GM12873 (cell line): ENCODE measurements around the gene YIF1A.

Source experiments
- TF ChIP-seq, protein P1 (sequence below): IDR thresholded peaks from 2 replicates; pipeline ENCODE4 v1.5.1; 2012; ENCODE audit warnings: low read depth, mild to moderate bottlenecking, moderate library complexity, low read length, control low read depth; ENCODE audit not compliant: insufficient read depth; ENCODE audit errors: missing control alignments

Gene YIF1A

DNA sequence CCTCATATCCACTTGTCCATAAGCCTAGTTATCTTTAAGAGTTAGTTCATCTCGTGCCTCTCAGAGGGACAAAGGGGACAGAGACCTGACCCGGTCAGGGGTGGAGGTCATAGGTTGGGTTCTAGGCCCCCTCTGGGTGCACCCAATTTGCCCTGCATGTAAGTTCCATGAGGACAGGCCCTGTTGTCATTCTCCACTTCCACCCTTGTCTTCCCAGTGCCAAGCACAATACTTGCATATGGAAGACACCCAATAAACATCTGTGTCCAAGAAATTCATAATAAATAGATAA, 1.3 kb upstream of the YIF1A start:
- TF ChIP-seq, protein P1, sequence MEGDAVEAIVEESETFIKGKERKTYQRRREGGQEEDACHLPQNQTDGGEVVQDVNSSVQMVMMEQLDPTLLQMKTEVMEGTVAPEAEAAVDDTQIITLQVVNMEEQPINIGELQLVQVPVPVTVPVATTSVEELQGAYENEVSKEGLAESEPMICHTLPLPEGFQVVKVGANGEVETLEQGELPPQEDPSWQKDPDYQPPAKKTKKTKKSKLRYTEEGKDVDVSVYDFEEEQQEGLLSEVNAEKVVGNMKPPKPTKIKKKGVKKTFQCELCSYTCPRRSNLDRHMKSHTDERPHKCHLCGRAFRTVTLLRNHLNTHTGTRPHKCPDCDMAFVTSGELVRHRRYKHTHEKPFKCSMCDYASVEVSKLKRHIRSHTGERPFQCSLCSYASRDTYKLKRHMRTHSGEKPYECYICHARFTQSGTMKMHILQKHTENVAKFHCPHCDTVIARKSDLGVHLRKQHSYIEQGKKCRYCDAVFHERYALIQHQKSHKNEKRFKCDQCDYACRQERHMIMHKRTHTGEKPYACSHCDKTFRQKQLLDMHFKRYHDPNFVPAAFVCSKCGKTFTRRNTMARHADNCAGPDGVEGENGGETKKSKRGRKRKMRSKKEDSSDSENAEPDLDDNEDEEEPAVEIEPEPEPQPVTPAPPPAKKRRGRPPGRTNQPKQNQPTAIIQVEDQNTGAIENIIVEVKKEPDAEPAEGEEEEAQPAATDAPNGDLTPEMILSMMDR: no peak

DNA sequence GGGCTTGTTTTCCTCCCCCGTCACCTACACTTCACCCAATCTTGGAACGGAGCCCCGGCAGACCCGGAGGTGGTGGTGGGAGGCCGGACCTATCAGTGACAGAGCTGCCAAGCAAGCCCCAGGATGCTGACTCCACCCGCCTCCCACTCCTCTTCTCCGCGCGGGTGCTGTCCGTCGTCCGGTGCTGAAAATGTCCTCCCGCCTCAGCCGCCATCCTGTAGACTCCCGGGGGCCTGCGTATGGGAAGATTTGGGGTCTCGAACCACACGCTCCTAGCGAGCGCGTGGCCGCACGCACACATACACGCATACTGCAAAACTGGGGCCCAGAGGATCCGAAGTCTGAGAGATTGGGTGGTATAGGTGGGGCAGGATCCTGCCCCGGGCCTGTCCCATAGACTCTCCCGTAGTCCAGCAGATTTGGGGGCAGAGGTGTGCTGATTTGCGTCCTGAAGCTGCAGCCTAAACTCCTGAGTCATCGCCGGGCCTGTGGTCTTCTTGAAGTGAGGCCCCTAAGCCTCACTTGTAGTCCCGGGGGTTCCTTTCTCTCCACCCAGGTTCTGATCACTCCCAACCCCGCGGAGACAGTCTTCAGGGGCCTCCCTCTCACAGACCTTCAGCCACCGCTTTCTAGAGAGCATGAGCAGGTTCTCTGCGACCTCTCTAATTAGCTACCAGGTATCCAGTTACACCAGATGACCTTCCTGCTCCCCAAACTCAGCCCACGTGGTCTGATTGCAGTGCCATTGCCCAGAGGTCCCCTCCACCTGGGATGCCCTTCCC, 796 bp upstream of the YIF1A start:
- TF ChIP-seq, protein P1: no peak

DNA sequence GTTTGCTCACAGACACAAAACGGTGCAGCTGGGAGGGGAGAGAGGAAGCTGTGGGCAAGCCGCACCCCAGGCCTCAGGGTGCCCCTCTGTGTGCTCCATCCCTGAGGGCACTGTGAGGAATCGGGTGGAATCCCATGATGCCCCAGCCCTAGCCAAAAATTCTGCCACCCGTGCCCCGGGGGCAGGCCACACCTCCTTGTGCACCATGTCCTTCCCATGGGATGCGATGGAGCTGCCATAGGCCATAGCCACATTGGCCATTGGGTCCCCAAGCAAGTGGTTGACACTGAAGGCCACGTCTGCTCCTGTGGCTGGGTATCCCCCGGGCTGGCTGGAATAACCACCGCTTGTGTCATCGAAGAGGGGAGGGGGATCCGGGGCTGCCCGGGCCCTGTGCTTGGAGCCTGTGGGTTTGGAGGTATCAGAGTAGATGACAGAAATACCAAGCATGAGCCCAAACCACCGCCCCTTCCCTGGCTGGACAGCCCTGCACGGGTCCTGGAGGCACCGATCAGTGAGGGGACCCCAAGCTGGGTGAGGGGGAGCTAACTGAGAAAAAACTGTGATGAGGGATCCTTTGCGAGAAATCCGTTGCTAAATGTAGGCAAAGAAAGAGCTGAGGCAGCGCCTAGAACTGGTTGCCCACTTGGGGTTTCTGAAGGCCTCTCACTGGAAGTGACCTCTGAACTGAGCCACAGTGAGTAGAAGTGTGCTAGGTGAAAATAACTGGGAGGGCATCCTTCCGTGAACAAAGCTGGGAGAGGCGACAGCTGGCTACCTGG, 863 bp downstream of the YIF1A start:
- TF ChIP-seq, protein P1: no peak

DNA sequence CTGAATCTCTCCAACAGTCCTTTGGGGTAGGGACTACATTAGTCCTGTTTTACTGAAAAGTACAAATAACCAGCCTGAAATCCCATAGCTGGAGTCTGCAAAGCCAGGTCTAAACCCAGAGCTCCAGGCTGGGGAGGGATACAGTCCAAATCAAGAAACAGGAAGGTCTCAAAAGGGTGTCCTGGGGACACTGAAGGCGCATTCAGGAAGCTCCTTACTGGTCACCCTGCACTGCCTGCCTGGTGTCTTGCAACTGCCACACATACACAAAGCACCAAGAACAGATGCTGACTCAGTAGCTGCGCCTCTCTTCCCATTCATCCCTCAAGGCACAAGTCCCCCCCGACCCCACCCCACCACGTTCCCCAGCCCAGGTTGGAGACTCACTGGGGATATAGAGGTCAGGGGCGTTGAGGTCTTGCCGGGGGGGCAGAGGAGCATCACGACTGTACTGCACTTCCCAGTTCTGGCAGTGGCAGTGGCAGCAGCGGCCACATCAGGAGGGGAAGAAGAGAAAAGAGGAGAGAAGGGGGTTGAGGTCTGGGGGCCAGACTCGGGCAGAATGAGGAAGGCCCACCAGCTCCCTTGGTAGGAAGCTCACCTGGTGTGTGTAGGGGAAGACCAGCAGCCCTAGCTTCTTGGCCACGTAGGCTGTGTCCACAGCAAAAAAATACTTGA, 1.6 kb downstream of the YIF1A start:
- TF ChIP-seq, protein P1: no peak

DNA sequence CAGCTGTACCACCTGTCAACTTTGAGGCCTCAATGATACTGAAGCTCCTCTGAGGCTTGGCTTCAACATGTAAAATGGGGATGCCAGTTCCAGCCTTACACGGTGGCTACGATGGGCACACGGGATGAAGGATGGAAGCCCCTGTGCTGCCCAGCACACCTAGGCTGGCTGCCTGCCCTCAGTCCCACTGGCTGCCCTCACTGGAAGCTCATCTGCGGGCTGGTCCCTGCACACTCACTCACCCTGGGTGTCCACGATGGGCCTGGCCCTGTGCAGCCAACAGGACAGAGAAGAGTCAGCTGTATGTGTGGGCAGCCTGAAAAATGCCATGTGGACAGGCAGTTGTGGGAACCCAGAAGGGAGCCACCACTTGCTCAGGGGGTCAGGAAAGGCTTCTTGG, 2.2 kb downstream of the YIF1A start:
- TF ChIP-seq, protein P1: no peak

DNA sequence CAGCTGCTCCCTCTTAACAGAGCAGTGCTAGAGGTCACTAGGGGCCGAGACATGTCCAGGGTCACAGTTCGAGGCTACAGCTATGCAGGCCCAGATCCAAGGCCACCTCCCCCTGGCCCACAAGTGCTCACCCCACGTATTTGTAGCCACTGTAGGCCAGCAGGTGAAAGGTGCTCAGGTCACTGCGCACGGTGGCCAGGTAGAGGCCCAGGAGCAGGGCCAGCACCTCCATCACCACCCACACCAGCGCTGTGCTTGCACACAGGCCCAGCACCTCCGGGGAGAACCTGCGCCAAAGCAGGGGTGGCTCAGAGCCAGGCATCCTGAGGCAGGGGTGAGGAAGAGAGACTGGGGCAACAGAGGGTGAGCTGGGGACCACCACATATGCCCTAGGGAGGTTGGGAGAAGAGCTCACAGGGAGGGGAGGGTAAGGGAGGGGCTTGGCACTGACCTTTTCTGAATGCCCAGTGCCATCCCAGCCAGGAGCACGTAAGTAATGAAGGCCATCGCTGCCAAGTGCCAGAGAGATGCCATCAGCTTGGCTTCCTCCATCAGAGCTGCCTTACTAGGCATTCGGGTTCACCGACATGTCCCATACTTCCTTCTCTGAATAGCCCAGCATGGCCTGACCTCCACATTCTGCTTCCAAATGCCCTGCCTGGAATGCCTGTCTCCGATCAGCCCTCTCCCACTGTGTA, 3.5 kb downstream of the YIF1A start:
- TF ChIP-seq, protein P1: no peak

DNA sequence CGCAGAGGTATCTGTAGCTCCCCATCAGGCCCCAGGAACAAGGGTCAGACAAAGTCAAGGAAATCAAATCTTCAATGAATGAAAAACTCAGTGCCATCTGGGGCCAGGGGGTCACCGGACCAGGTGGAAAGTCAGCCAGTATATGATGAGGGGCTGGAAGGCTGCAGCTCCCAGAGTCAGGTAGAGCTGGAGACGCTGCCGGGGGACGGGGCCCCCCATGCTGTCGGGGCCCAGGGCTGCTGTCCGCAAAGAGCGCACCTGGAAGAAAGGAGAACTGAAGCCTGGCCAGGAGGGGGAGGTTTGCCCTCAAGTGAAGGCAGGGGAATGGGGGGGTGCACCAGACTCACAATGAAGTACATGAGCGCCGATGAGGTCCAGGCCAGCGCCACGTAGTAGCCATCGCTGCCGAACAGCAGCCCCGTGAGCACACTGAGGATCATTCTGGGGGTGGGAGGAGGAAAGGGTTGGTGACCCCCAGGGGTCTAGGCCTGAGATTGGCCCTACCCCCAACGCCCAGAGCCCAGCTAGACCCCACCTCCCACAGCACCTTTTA, 4.3 kb downstream of the YIF1A start:
- TF ChIP-seq, protein P1: no peak
